Measurements from ENCODE around the gene SYP. TPM values are rescaled to one million over a fixed set of nuclear protein-coding genes. Genes with fewer than 3 reads are reported as not detected.

SYP gene
- total and polyA plus RNA-seq, 10 of the 15 experiments (the other 5 are each of a cell fraction or from before 2014, with no cell fraction given): 0.34 to 1.7 (median 0.74) TPM

- no peak for TF ChIP-seq ZBTB33 (IDR thresholded peaks at IDR 0.05)
- no peak for TF ChIP-seq SMAD1 (IDR thresholded peaks at IDR 0.05; ENCODE audit: low read depth, partially characterized antibody)
- TF ChIP-seq NR2F1 (conservative IDR thresholded peaks at IDR 0.05): 0 out of 2 replicates have a peak, but pooled peaks have one; percentile 43
- no peak for TF ChIP-seq TARDBP (IDR thresholded peaks at IDR 0.05; ENCODE audit: borderline replicate concordance)
- TF ChIP-seq SMAD5 (IDR thresholded peaks at IDR 0.05; ENCODE audit: low read depth): peak; percentile 54; the same call in 1 of the 2 replicates
- TF ChIP-seq KAT2A (conservative IDR thresholded peaks at IDR 0.05; ENCODE audit: control insufficient read depth, low read depth, low read length): 0 out of 2 replicates have a peak, but pooled peaks have one; percentile 21
- no peak for TF ChIP-seq ZBTB11 (CRISPR knock-in tag; IDR thresholded peaks at IDR 0.05)
- no peak for TF ChIP-seq PAX8 (IDR thresholded peaks at IDR 0.05)
- TF ChIP-seq CREM (IDR thresholded peaks at IDR 0.05; ENCODE audit: low read depth): peak; percentile 44; the same call in 1 of the 2 replicates
- no peak for TF ChIP-seq ATF3 (IDR thresholded peaks at IDR 0.05; ENCODE audit: borderline replicate concordance, extremely low read depth, low read depth, low read length)
- TF ChIP-seq GABPA (IDR thresholded peaks at IDR 0.05; ENCODE audit: low read depth): no peak
- TF ChIP-seq PML (IDR thresholded peaks at IDR 0.05; ENCODE audit: low read length): 0 out of 2 replicates have a peak, but pooled peaks have one; percentile 56
- TF ChIP-seq ZBTB40 (IDR thresholded peaks at IDR 0.05; ENCODE audit: borderline replicate concordance): no peak
- peak; percentile 65; the same call in 1 of the 2 replicates for TF ChIP-seq GATAD2B (conservative IDR thresholded peaks at IDR 0.05; ENCODE audit: low read depth)
- peak; percentile 73 for TF ChIP-seq NKRF (conservative IDR thresholded peaks at IDR 0.05)
- peak; percentile 79 for TF ChIP-seq IKZF1 (conservative IDR thresholded peaks at IDR 0.05)
- no peak for TF ChIP-seq HDAC2 (IDR thresholded peaks at IDR 0.05)
Observed at GRCh38 chrX:49199906-49200771, at the start of gene SYP (continued).

All from GM12878 (cell line).